ENCODE measurements around the gene ADAMTS15. TPM values are rescaled to one million over a fixed set of nuclear protein-coding genes. Genes with fewer than 3 reads are reported as not detected.

Gene ADAMTS15
- total RNA-seq, 6 donors from 2014 or later = 2.5 to 23.0 (median 7.2) TPM

DNA sequence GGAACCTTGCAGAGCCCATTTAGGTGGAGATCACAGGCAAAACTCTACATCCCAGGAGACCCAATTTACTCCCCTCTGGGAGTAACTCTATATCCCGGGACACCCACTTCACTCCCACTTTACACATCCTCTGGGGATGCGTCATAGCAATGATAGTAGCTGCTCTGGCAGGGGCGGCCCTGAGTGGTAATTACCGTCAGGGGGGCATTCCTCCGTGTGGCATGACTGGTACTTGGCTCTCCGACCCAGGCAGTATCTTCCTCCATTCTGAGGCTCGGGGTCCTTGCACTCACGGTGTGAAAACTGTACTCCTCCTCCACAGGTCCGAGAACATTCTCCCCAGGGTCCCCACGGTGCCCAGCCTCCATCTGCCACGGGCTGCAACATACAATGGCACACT is 37.2 kb upstream of the ADAMTS15 start:
- H3K27me3 ChIP-seq = no peaks in the 10 kb centered on the region
- WGBS, 2 donors = 80 to 85% methylated on average over 11 of the region's 11 CpGs
- H3K4me1 ChIP-seq = no peaks in the 10 kb centered on the region
- no peaks in the 10 kb centered on the region for H3K9me3 ChIP-seq
- ATAC-seq (ENCODE audit: low FRiP score in 2 of 2) (no peak), DNase-seq (no peak)
- no peak overlapping the region for H3K27ac ChIP-seq
- H3K4me3 ChIP-seq = no peak overlapping the region
- no peak for TF ChIP-seq POLR2AphosphoS5 (IDR thresholded peaks at IDR 0.05)
- TF ChIP-seq, protein P1, sequence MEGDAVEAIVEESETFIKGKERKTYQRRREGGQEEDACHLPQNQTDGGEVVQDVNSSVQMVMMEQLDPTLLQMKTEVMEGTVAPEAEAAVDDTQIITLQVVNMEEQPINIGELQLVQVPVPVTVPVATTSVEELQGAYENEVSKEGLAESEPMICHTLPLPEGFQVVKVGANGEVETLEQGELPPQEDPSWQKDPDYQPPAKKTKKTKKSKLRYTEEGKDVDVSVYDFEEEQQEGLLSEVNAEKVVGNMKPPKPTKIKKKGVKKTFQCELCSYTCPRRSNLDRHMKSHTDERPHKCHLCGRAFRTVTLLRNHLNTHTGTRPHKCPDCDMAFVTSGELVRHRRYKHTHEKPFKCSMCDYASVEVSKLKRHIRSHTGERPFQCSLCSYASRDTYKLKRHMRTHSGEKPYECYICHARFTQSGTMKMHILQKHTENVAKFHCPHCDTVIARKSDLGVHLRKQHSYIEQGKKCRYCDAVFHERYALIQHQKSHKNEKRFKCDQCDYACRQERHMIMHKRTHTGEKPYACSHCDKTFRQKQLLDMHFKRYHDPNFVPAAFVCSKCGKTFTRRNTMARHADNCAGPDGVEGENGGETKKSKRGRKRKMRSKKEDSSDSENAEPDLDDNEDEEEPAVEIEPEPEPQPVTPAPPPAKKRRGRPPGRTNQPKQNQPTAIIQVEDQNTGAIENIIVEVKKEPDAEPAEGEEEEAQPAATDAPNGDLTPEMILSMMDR (IDR thresholded peaks at IDR 0.05) = no peak
- no peak for TF ChIP-seq POLR2A (IDR thresholded peaks at IDR 0.05)
- no peak for TF ChIP-seq EP300 (IDR thresholded peaks at IDR 0.05)
- no peaks in the 10 kb centered on the region for H3K36me3 ChIP-seq

DNA sequence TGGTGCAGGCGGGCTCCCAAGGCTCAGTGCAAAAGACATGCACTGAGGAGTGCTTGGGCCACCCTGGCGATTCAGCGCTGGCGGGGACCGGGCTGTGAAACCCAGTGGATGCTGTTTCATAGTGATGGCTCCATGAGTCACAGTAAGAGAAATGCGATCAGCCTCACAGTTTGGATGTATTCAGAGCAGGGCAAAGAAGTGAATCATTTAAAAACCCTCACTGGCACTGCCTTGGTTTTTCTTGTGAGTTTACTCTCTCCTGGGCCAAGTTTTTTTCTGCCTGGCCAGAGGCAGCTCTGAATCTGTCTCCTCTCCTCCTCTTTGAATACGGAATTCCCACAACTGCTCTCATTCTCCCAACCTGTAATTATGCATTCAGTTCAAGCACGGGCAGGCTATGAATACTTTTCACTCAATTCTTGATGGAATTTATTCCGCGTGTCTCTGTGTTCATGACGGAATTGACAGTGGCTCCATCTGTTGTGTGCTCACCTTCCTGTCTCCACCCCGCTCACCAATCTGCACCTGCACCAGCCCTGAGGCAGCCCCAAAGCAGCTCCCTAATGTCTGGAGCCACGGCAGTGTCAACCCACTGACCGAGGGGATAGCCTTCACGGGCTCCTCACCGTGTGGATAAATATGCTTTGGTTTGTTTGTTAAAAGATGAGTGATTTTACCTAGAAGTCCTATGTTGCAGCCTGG is 34.9 kb upstream of the ADAMTS15 start:
- peak in 1 of 2 donors; percentile 38 for DNase-seq
- TF ChIP-seq, protein P1 (IDR thresholded peaks at IDR 0.05) = no peak
- TF ChIP-seq POLR2AphosphoS5 (IDR thresholded peaks at IDR 0.05) = no peak
- TF ChIP-seq POLR2A (IDR thresholded peaks at IDR 0.05) = no peak
- TF ChIP-seq EP300 (IDR thresholded peaks at IDR 0.05) = no peak
- peaks cover 0 to 4% (median 2%) of the 10 kb centered on the region in 4 donors for H3K4me1 ChIP-seq
- ATAC-seq (ENCODE audit: low FRiP score in 2 of 2) = no peak
- 90 to 92% methylated on average over 15 to 16 of the region's 16 CpGs for WGBS, 2 donors
- H3K9me3 ChIP-seq = no peaks in the 10 kb centered on the region
- H3K27ac ChIP-seq = no peak overlapping the region
- H3K36me3 ChIP-seq = no peaks in the 10 kb centered on the region
- H3K27me3 ChIP-seq = no peaks in the 10 kb centered on the region
- H3K4me3 ChIP-seq = no peak overlapping the region

DNA sequence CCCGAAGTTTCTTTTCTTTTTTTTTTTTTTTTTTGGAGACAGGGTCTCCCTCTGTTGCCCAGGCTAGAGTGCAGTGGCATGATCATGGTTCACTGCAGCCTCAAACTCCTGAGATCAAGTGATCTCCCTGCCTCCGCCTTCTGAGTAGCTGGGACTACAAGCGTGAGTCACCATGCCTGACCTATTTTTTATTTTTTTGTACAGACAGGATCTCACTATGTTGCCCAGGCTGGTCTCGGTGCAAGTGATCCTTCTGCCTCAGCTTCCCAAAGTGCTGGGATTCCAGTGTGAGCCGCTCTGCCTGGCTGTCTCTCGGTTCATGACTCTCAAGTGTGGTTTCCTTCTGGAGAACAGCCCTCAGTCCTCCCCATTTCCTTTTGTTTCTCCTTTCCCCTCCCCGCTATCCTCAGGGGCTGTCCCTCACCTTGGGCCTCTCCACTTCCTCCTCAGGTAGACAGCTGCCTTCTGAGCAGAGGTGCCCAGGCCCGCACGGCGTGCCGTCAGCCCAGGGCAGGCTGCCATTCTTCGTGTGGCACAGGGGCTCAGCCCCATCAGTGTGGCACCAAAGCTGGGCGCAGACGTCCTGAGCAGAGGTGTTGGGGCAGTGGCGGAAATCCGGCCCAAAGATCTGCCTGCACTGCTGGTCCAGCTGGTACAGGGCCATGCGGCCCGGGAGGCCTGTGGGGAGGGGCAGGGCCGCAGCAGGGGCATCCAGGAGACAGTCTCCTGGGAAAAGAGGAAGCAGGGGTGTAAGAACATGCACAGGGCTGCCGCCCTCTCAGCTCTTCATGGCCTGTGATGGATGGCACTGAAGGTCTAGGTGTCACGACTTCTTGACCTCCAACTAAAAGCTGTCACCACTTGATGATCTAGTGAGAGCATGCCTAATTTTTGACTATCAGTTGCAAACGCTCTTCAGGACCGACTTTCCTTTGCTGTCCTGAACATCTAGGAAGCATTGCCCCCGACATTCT is 34.1 kb upstream of the ADAMTS15 start:
- ATAC-seq (ENCODE audit: low FRiP score in 2 of 2) (peak in 1 of 2 donors; percentile 21), DNase-seq (peak in 1 of 2 donors; percentile 77)
- Histone ChIP-seq H3K9me3 (no peaks in the 10 kb centered on the region), H3K27ac (peak overlapping the region in 3 of 4 donors; percentile 18 to 49 (median 42)), H3K36me3 (no peaks in the 10 kb centered on the region), H3K4me3 (no peak overlapping the region), H3K27me3 (no peaks in the 10 kb centered on the region), H3K4me1 (peaks cover 0 to 6% (median 2%) of the 10 kb centered on the region in 4 donors)
- 66 to 79% methylated on average over 14 to 24 of the region's 24 CpGs for WGBS, 2 donors
- TF ChIP-seq POLR2A (IDR thresholded peaks at IDR 0.05) = no peak
- TF ChIP-seq EP300 (IDR thresholded peaks at IDR 0.05) = no peak
- TF ChIP-seq, protein P1 (IDR thresholded peaks at IDR 0.05) = no peak
- no peak for TF ChIP-seq POLR2AphosphoS5 (IDR thresholded peaks at IDR 0.05)

DNA sequence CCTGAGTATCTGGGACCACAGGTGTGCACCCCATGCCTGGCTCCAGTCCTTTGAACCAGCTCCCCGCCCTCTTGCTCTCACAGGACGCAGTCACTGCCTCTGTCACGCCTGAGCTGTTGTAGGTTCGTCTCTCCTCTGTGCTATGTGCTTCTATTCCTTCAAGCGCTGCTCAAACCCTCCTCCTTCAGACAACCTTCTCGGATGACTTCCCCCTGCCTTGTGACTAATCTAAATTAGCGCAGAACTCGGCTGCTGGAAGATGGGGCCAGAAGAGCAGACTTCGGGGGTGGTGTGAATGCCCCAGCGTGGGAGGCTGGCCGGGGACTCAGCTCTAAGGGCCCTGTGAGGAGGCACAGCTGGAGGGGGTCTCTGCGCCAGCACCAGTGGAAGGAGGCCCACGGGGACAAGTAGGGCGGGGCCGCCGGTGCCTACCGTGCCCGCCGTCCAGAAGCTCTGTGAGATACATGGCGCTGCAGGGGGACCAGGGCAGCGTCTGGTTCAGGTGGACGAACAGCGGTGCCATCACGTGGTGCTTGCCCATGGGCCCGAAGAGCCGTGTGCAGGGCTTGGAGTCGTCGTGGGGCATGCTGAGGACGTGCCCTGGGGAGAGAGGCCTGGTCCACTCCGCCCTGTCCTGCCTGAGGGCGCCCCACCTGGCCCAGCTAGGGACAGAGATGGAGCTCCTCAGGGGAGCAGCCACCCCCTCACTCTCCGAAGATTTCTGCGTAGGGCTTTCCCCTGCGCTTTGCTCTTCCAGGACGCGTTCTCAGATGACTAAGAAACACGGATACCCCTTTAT is 32.5 kb upstream of the ADAMTS15 start:
- DNase-seq = peak in 1 of 2 donors; percentile 77

More for the DNA sequence above, 32.5 kb upstream of the ADAMTS15 start:
- no peak overlapping the region for H3K4me3 ChIP-seq
- no peaks in the 10 kb centered on the region for H3K36me3 ChIP-seq
- peak overlapping the region in 1 of 4 donors; percentile 52 for H3K27ac ChIP-seq
- WGBS, 2 donors = 80 to 88% methylated on average over 31 to 37 of the region's 37 CpGs
- no peaks in the 10 kb centered on the region for H3K27me3 ChIP-seq
- no peak for ATAC-seq (ENCODE audit: low FRiP score in 2 of 2)
- TF ChIP-seq POLR2A (IDR thresholded peaks at IDR 0.05) = no peak
- TF ChIP-seq, protein P1 (IDR thresholded peaks at IDR 0.05) = no peak
- TF ChIP-seq POLR2AphosphoS5 (IDR thresholded peaks at IDR 0.05) = no peak
- no peak for TF ChIP-seq EP300 (IDR thresholded peaks at IDR 0.05)
- no peaks in the 10 kb centered on the region for H3K9me3 ChIP-seq
- H3K4me1 ChIP-seq = peaks cover 3 to 12% (median 10%) of the 10 kb centered on the region in 4 donors

All from upper lobe of left lung (tissue), 6 donors.